Measurements from ENCODE around the gene HSPA1A. TPM values are rescaled to one million over a fixed set of nuclear protein-coding genes. Genes with fewer than 3 reads are reported as not detected.

The HSPA1A gene
- total and polyA plus RNA-seq, 9 of the 15 experiments (the other 6 are each of a cell fraction or from before 2014, with no cell fraction given), result 2.2 to 273 (median 107) TPM

DNA sequence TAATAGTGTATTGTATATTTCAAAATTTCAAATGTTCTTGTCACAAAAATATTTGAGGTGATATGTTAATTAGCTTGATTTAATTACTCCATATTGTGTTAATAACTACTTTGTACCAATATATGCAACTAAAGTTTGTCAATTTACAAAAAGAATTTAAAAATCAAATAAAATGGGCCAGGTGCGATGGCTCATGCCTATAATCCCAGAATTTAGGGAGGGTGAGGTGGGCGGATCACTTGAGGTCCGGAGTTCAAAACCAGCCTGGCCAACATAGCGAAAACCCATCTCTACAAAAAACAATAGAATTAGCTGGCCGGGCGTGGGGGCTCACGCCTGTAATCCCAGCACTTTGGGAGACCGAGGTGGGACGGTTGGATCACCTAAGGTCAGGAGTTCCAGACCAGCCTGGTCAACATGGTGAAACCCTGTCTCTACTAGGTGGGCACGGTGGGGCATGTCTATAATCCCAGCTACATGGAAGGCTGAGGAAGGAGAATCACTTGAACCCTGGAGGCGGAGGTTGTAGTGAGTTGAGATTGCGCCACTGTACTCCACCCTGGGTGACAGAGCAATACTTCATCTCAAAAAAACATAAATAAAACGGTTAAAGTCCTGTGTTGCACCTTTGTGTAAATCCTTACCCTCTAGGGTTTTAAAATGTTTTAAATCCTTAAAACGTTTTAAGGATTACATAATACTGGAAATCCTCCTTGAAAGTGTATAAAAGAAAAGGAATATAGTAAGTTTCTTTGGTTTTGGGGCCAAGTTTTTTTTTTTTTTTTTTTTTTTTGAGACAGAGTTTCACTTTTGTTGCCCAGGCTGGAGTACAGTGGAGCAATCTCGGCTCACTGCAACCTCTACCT lies 16.2 kb downstream of the HSPA1A start (continued):
- TF ChIP-seq, protein P1, sequence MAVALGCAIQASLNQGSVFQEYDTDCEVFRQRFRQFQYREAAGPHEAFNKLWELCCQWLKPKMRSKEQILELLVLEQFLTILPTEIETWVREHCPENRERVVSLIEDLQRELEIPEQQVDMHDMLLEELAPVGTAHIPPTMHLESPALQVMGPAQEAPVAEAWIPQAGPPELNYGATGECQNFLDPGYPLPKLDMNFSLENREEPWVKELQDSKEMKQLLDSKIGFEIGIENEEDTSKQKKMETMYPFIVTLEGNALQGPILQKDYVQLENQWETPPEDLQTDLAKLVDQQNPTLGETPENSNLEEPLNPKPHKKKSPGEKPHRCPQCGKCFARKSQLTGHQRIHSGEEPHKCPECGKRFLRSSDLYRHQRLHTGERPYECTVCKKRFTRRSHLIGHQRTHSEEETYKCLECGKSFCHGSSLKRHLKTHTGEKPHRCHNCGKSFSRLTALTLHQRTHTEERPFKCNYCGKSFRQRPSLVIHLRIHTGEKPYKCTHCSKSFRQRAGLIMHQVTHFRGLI (CRISPR knock-in tag; IDR thresholded peaks at IDR 0.05), result no peak
- TF ChIP-seq, protein P2, sequence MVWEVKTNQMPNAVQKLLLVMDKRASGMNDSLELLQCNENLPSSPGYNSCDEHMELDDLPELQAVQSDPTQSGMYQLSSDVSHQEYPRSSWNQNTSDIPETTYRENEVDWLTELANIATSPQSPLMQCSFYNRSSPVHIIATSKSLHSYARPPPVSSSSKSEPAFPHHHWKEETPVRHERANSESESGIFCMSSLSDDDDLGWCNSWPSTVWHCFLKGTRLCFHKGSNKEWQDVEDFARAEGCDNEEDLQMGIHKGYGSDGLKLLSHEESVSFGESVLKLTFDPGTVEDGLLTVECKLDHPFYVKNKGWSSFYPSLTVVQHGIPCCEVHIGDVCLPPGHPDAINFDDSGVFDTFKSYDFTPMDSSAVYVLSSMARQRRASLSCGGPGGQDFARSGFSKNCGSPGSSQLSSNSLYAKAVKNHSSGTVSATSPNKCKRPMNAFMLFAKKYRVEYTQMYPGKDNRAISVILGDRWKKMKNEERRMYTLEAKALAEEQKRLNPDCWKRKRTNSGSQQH (CRISPR knock-in tag; IDR thresholded peaks at IDR 0.05), result no peak
- TF ChIP-seq FOXJ3 (CRISPR knock-in tag; IDR thresholded peaks at IDR 0.05) (no peak), SMAD2 (IDR thresholded peaks at IDR 0.05; ENCODE audit: low read depth, low read length) (no peak), DACH1 (IDR thresholded peaks at IDR 0.05; ENCODE audit: partially characterized antibody) (no peak), RFX7 (CRISPR knock-in tag; IDR thresholded peaks at IDR 0.05) (no peak), SP2 (IDR thresholded peaks at IDR 0.05; ENCODE audit: extremely low read depth, low read depth, low read length, poor library complexity, severe bottlenecking) (no peak), HOXB6 (CRISPR knock-in tag; IDR thresholded peaks at IDR 0.05; ENCODE audit: borderline replicate concordance) (no peak), HES1 (IDR thresholded peaks at IDR 0.05; ENCODE audit: low read depth) (no peak), COPS2 (conservative IDR thresholded peaks at IDR 0.05) (no peak), MCM2 (IDR thresholded peaks at IDR 0.05; ENCODE audit: low read depth) (no peak), CSDE1 (IDR thresholded peaks at IDR 0.05) (no peak), ZNF253 (CRISPR knock-in tag; conservative IDR thresholded peaks at IDR 0.05) (no peak), OTX1 (CRISPR knock-in tag; IDR thresholded peaks at IDR 0.05) (no peak), ZNF561 (CRISPR knock-in tag; conservative IDR thresholded peaks at IDR 0.05) (no peak), KHSRP (IDR thresholded peaks at IDR 0.05) (no peak)
- TF ChIP-seq, protein P3, sequence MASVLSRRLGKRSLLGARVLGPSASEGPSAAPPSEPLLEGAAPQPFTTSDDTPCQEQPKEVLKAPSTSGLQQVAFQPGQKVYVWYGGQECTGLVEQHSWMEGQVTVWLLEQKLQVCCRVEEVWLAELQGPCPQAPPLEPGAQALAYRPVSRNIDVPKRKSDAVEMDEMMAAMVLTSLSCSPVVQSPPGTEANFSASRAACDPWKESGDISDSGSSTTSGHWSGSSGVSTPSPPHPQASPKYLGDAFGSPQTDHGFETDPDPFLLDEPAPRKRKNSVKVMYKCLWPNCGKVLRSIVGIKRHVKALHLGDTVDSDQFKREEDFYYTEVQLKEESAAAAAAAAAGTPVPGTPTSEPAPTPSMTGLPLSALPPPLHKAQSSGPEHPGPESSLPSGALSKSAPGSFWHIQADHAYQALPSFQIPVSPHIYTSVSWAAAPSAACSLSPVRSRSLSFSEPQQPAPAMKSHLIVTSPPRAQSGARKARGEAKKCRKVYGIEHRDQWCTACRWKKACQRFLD (CRISPR knock-in tag; IDR thresholded peaks at IDR 0.05), result no peak
- TF ChIP-seq, protein P4, sequence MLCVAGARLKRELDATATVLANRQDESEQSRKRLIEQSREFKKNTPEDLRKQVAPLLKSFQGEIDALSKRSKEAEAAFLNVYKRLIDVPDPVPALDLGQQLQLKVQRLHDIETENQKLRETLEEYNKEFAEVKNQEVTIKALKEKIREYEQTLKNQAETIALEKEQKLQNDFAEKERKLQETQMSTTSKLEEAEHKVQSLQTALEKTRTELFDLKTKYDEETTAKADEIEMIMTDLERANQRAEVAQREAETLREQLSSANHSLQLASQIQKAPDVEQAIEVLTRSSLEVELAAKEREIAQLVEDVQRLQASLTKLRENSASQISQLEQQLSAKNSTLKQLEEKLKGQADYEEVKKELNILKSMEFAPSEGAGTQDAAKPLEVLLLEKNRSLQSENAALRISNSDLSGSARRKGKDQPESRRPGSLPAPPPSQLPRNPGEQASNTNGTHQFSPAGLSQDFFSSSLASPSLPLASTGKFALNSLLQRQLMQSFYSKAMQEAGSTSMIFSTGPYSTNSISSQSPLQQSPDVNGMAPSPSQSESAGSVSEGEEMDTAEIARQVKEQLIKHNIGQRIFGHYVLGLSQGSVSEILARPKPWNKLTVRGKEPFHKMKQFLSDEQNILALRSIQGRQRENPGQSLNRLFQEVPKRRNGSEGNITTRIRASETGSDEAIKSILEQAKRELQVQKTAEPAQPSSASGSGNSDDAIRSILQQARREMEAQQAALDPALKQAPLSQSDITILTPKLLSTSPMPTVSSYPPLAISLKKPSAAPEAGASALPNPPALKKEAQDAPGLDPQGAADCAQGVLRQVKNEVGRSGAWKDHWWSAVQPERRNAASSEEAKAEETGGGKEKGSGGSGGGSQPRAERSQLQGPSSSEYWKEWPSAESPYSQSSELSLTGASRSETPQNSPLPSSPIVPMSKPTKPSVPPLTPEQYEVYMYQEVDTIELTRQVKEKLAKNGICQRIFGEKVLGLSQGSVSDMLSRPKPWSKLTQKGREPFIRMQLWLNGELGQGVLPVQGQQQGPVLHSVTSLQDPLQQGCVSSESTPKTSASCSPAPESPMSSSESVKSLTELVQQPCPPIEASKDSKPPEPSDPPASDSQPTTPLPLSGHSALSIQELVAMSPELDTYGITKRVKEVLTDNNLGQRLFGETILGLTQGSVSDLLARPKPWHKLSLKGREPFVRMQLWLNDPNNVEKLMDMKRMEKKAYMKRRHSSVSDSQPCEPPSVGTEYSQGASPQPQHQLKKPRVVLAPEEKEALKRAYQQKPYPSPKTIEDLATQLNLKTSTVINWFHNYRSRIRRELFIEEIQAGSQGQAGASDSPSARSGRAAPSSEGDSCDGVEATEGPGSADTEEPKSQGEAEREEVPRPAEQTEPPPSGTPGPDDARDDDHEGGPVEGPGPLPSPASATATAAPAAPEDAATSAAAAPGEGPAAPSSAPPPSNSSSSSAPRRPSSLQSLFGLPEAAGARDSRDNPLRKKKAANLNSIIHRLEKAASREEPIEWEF (CRISPR knock-in tag; IDR thresholded peaks at IDR 0.05), result 0 out of 2 replicates have a peak, but pooled peaks have one; percentile 19
